Esophagus muscularis mucosa (tissue), 4 donors: ENCODE measurements around the gene GPR87.

Source experiments
- CTCF ChIP-seq, 3 experiments: fragments of 200-600 bp in 2 of 3; fragments of 450-650 bp in 1 of 3; sonication (generic) in 2 of 3; IDR thresholded peaks; one replicate each; pipeline ENCODE4 v1.5.1; 2017 to 2019; ENCODE audit warnings: antibody characterized with exemption in 3 of 3, mild to moderate bottlenecking in 2 of 3, moderate library complexity in 1 of 3
- EP300 ChIP-seq: sonication (generic); formaldehyde crosslinking; IDR thresholded peaks from one replicate; pipeline ENCODE4 v1.6.1; 2017; ENCODE audit warnings: antibody characterized with exemption
- POLR2A ChIP-seq: fragments of 450-650 bp; IDR thresholded peaks from one replicate; pipeline ENCODE4 v1.6.1; 2017; ENCODE audit warnings: antibody characterized with exemption, moderate library complexity, mild to moderate bottlenecking, low read depth
- POLR2AphosphoS5 ChIP-seq, 2 donors: sonication (generic); formaldehyde crosslinking; IDR thresholded peaks; one replicate each; pipeline ENCODE4 v1.6.1; 2017; ENCODE audit warnings: antibody characterized with exemption in 2 of 2

- TF ChIP-seq CTCF (IDR thresholded peaks at IDR 0.05) = no peak
- TF ChIP-seq POLR2AphosphoS5 (IDR thresholded peaks at IDR 0.05) = no peak
- TF ChIP-seq POLR2A = no peak
- no peak for TF ChIP-seq EP300
Measured at GRCh38 chr3:151351648-151352047, 35.0 kb upstream of the GPR87 start.
